H1 (cell line): ENCODE data around the gene ZNF148. TPM values are rescaled to one million over a fixed set of nuclear protein-coding genes. Genes with fewer than 3 reads are reported as not detected.

ENCODE experiments used
- CTCF ChIA-PET: fragments of 300-600 bp; sonication (Branson Sonifier 250); formaldehyde crosslinking; loops from one replicate; lab custom pipeline; 2021; ENCODE audit not compliant: partially characterized antibody; lab: Charles Lee
- POLR2A ChIA-PET: fragments of 300-600 bp; sonication (Branson Sonifier 250); formaldehyde crosslinking; loops from one replicate; lab custom pipeline; 2021; ENCODE audit warnings: inconsistent platforms; ENCODE audit not compliant: partially characterized antibody; lab: Charles Lee
- DNase-seq, 2 experiments: peaks; one replicate each; pipeline versions ENCODE4 v3.0.0 to v3.0.0-alpha.2; 2010 to 2022; ENCODE audit warnings: low spot score in 2 of 2, low read depth in 1 of 2, mixed read lengths in 1 of 2
- FAIRE-seq: peaks from 2 replicates; lab custom pipeline; 2011; peaks lifted over from hg19 to GRCh38; lab: Jason Lieb, UNC
- H2AFZ ChIP-seq: 2 replicates; pipeline ENCODE4 v1.8.1; 2012; ENCODE audit warnings: low read length, inconsistent platforms
- H2AK5ac ChIP-seq: 2 replicates; pipeline ENCODE4 v1.6.1; 2013; ENCODE audit warnings: low read depth, low read length
- H2BK120ac ChIP-seq: replicated peaks from 2 replicates; pipeline ENCODE3; 2013; ENCODE audit warnings: low read depth, low read length, inconsistent platforms
- H2BK12ac ChIP-seq: 2 replicates; pipeline ENCODE4 v1.6.1; 2013; ENCODE audit warnings: low read depth, low read length
- H2BK15ac ChIP-seq: 2 replicates; pipeline ENCODE4 v1.6.1; 2013; ENCODE audit warnings: low read length
- H2BK20ac ChIP-seq: 2 replicates; pipeline ENCODE4 v1.6.1; 2013; ENCODE audit warnings: low read length
- H2BK5ac ChIP-seq: 2 replicates; pipeline ENCODE4 v1.6.1; 2013; ENCODE audit warnings: low read depth, low read length
- H3K14ac ChIP-seq: 2 replicates; pipeline ENCODE4 v1.6.1; 2013; ENCODE audit warnings: inconsistent platforms; ENCODE audit not compliant: insufficient read length
- H3K18ac ChIP-seq: 2 replicates; pipeline ENCODE4 v1.6.1; 2013; ENCODE audit warnings: low read length; ENCODE audit errors: extremely low read depth
- H3K23ac ChIP-seq: 2 replicates; pipeline ENCODE4 v1.6.1; 2013; ENCODE audit warnings: inconsistent platforms; ENCODE audit not compliant: insufficient read length
- H3K23me2 ChIP-seq: 2 replicates; pipeline ENCODE4 v1.6.1; 2013; ENCODE audit warnings: low read depth, low read length
- H3K27ac ChIP-seq: 2 replicates; pipeline ENCODE4 v1.6.1; 2011; ENCODE audit warnings: low read depth, low read length, inconsistent platforms
- H3K27me3 ChIP-seq, 4 experiments: replicated peaks in 1 of 4; 1 replicate in 1 of 4; 2 replicates in 3 of 4; pipeline versions ENCODE4 v1.6.1 to v1.8.1; 2011 to 2013; ENCODE audit warnings: low read length in 3 of 4, mild to moderate bottlenecking in 3 of 4, inconsistent platforms in 2 of 4, mixed read lengths in 2 of 4, moderate library complexity in 1 of 4; ENCODE audit not compliant: control insufficient read depth in 3 of 4, insufficient read depth in 3 of 4; ENCODE audit errors: extremely low read depth in 1 of 4
- H3K36me3 ChIP-seq, 4 experiments: 2 replicates each; pipeline versions ENCODE4 v1.6.1 to v1.8.1; 2011 to 2013; ENCODE audit warnings: mild to moderate bottlenecking in 4 of 4, low read length in 3 of 4, moderate library complexity in 2 of 4, control low read depth in 1 of 4, inconsistent platforms in 1 of 4; ENCODE audit not compliant: insufficient read depth in 4 of 4, control insufficient read depth in 2 of 4
- H3K4ac ChIP-seq: replicated peaks from 2 replicates; pipeline ENCODE3; 2013; ENCODE audit warnings: low read length, low read depth, mixed read lengths, inconsistent platforms; ENCODE audit not compliant: insufficient read length
- H3K4me1 ChIP-seq, 4 experiments: replicated peaks in 1 of 4; 1 replicate in 1 of 4; 2 replicates in 3 of 4; pipeline versions ENCODE4 v1.6.1 to v1.8.1; 2011 to 2013; ENCODE audit warnings: low read length in 3 of 4, inconsistent platforms in 2 of 4, mixed read lengths in 1 of 4; ENCODE audit not compliant: insufficient read depth in 4 of 4, control insufficient read depth in 3 of 4
- H3K4me2 ChIP-seq, 2 experiments: 2 replicates each; pipeline versions ENCODE4 v1.6.1 to v1.8.1; 2011 to 2013; ENCODE audit warnings: low read depth in 2 of 2, low read length in 2 of 2, control low read depth in 1 of 2, inconsistent platforms in 1 of 2, mild to moderate bottlenecking in 1 of 2; ENCODE audit not compliant: insufficient read depth in 1 of 2
- H3K4me3 ChIP-seq, 4 experiments: fragments of 200-600, 300-600 bp in 1 of 4; sonication (generic), shearing (Covaris generic), sonication (Bioruptor Twin) in 1 of 4; 2 replicates each; pipeline versions ENCODE4 v1.5.1 to v1.8.1; 2011 to 2016; ENCODE audit warnings: low read length in 4 of 4, low read depth in 3 of 4, control low read depth in 2 of 4, inconsistent platforms in 2 of 4, mild to moderate bottlenecking in 2 of 4, mixed read lengths in 1 of 4, moderate library complexity in 1 of 4; ENCODE audit not compliant: insufficient read depth in 2 of 4; ENCODE audit errors: extremely low read depth in 1 of 4
- H3K56ac ChIP-seq: replicated peaks from 2 replicates; pipeline ENCODE3; 2013; ENCODE audit warnings: low read depth, mild to moderate bottlenecking, mixed read lengths, low read length, inconsistent platforms; ENCODE audit not compliant: insufficient read length
- H3K79me1 ChIP-seq: 2 replicates; pipeline ENCODE4 v1.6.1; 2013; ENCODE audit warnings: low read depth, low read length, control low read depth
- H3K79me2 ChIP-seq, 2 experiments: 2 replicates each; pipeline versions ENCODE4 v1.6.1 to v1.8.1; 2012 to 2013; ENCODE audit warnings: low read length in 2 of 2, mild to moderate bottlenecking in 2 of 2, inconsistent platforms in 1 of 2; ENCODE audit not compliant: insufficient read depth in 2 of 2, control insufficient read depth in 1 of 2
- H3K9ac ChIP-seq, 4 experiments: replicated peaks in 1 of 4; 1 replicate in 1 of 4; 2 replicates in 3 of 4; pipeline versions ENCODE4 v1.6.1 to v1.8.1; 2011 to 2013; ENCODE audit warnings: low read depth in 3 of 4, low read length in 3 of 4, control low read depth in 2 of 4, mild to moderate bottlenecking in 2 of 4, moderate library complexity in 2 of 4, inconsistent platforms in 1 of 4; ENCODE audit errors: extremely low read depth in 1 of 4
- H3K9me3 ChIP-seq, 2 experiments: 2 replicates each; pipeline versions ENCODE4 v1.6.1 to v1.8.1; 2012 to 2013; ENCODE audit warnings: mild to moderate bottlenecking in 2 of 2, moderate library complexity in 2 of 2, control low read depth in 1 of 2, inconsistent platforms in 1 of 2, low read depth in 1 of 2, low read length in 1 of 2, mixed read lengths in 1 of 2; ENCODE audit not compliant: insufficient read depth in 2 of 2
- H4K20me1 ChIP-seq, 2 experiments: replicated peaks in 1 of 2; 2 replicates each; pipeline versions ENCODE3 to v1.8.1; 2011 to 2013; ENCODE audit warnings: inconsistent platforms in 2 of 2, low read length in 2 of 2, mild to moderate bottlenecking in 1 of 2; ENCODE audit not compliant: insufficient read depth in 2 of 2, control insufficient read depth in 1 of 2
- H4K5ac ChIP-seq: 2 replicates; pipeline ENCODE4 v1.6.1; 2013; ENCODE audit warnings: low read length, low read depth, mixed read lengths, inconsistent platforms; ENCODE audit not compliant: insufficient read length
- H4K8ac ChIP-seq: 2 replicates; pipeline ENCODE4 v1.8.0; 2013; ENCODE audit warnings: mild to moderate bottlenecking, moderate library complexity, low read length, inconsistent platforms; ENCODE audit not compliant: insufficient read depth; ENCODE audit errors: extremely low read depth
- H4K91ac ChIP-seq: replicated peaks from 2 replicates; pipeline ENCODE3; 2013; ENCODE audit warnings: low read length, mixed read lengths, inconsistent platforms; ENCODE audit not compliant: insufficient read length
- BACH1 ChIP-seq: IDR thresholded peaks from 2 replicates; pipeline ENCODE4 v1.6.1; 2012; ENCODE audit warnings: low read length, improper control_type of control experiment
- CBX5 ChIP-seq: fragments of 300-800, 300-1000 bp; sonication (generic); IDR thresholded peaks from 2 replicates; pipeline ENCODE4 v1.7.1; 2016; ENCODE audit warnings: antibody characterized with exemption, low read length, low read depth
- CHD2 ChIP-seq: IDR thresholded peaks from 2 replicates; pipeline ENCODE4 v1.6.1; 2012; ENCODE audit warnings: low read length, improper control_type of control experiment
- CTBP2 ChIP-seq: IDR thresholded peaks from 2 replicates; pipeline ENCODE4 v1.7.0; 2011; ENCODE audit warnings: borderline replicate concordance, mild to moderate bottlenecking, moderate library complexity, mixed read lengths, low read length; ENCODE audit not compliant: insufficient read depth, insufficient read length
- FOSL1 ChIP-seq: IDR thresholded peaks from 2 replicates; pipeline ENCODE4 v1.6.1; 2011; ENCODE audit warnings: mild to moderate bottlenecking, low read depth, low read length, moderate library complexity; ENCODE audit not compliant: insufficient read depth
- JUND ChIP-seq: IDR thresholded peaks from 2 replicates; pipeline ENCODE4 v1.6.1; 2011; ENCODE audit warnings: mild to moderate bottlenecking, improper control_type of control experiment, low read length
- KDM5A ChIP-seq: fragments of 200-600 bp; IDR thresholded peaks from 2 replicates; pipeline ENCODE4 v1.7.1; 2012; ENCODE audit warnings: mild to moderate bottlenecking, low read length, inconsistent platforms, mixed read lengths
- NRF1 ChIP-seq: IDR thresholded peaks from 2 replicates; pipeline ENCODE4 v1.6.1; 2011; ENCODE audit warnings: mild to moderate bottlenecking, low read depth, low read length, improper control_type of control experiment
- POLR2A ChIP-seq, 2 experiments: IDR thresholded peaks; 1 replicate in 1 of 2; 2 replicates in 1 of 2; pipeline ENCODE4 v1.6.1; 2011; ENCODE audit warnings: low read depth in 2 of 2, low read length in 2 of 2, mild to moderate bottlenecking in 2 of 2; ENCODE audit errors: control extremely low read depth in 1 of 2
- RXRA ChIP-seq: IDR thresholded peaks from 2 replicates; pipeline ENCODE4 v1.6.1; 2011; ENCODE audit warnings: low read depth, mild to moderate bottlenecking, low read length, moderate library complexity; ENCODE audit not compliant: insufficient read depth
- SAP30 ChIP-seq: fragments of 300-600 bp; sonication (generic); IDR thresholded peaks from 2 replicates; pipeline ENCODE4 v1.7.1; 2012; ENCODE audit warnings: low read length, moderate library complexity, mild to moderate bottlenecking, inconsistent platforms; ENCODE audit not compliant: insufficient read depth, insufficient replicate concordance
- SP1 ChIP-seq: IDR thresholded peaks from 2 replicates; pipeline ENCODE4 v1.6.1; 2011; ENCODE audit warnings: low read depth, low read length
- TBP ChIP-seq: IDR thresholded peaks from 2 replicates; pipeline ENCODE4 v1.6.1; 2011; ENCODE audit warnings: low read depth, low read length, improper control_type of control experiment
- WGBS, 2 experiments: shearing (Covaris generic) in 1 of 2; methylation state at CpG; one replicate each; pipeline versions ENCODE4 v1.1.6 to v1.1.7; 2013 to 2015; ENCODE audit warnings: low lambda C conversion rate in 2 of 2, mixed read lengths in 2 of 2, inconsistent platforms in 1 of 2, low coverage in 1 of 2, missing lambda C conversion rate in 1 of 2; ENCODE audit not compliant: insufficient replicate concordance in 2 of 2, insufficient coverage in 1 of 2, insufficient read length in 1 of 2; ENCODE audit errors: extremely low coverage in 1 of 2, missing lambda C conversion rate in 1 of 2; 5-methylcytosine and 5-hydroxymethylcytosine counted together
- polyA plus RNA-seq, 7 experiments: library from polyadenylated mRNA; depleted of rRNA in 3 of 7; stranded (reverse) in 5 of 7; unstranded in 2 of 7; fragments of >200 nt in 5 of 7; fragments of 200-250 nt in 2 of 7; gene quantifications; 1 replicate in 5 of 7; 2 replicates in 1 of 7; 4 replicates in 1 of 7; pipeline versions ENCODE4 v1.2.1 to v1.2.3, GENCODE V29; 2011 to 2013; ENCODE audit warnings: missing spikeins in 2 of 7, mixed read lengths in 2 of 7
- total RNA-seq: library from RNA; stranded (reverse); fragmentation: NEBNext Ultra II Directional; extraction: Animal tissue kit (Norgen Biotek cat#: 25700); gene quantifications from 2 replicates; pipeline ENCODE4 v1.2.1, GENCODE V29; 2021
- TF ChIP-seq, protein P1 (sequence below): IDR thresholded peaks from 2 replicates; pipeline ENCODE4 v1.6.1; 2012; ENCODE audit warnings: inconsistent platforms

ZNF148 gene
- total and polyA plus RNA-seq, 2 of the 8 experiments (the other 6 are each of a cell fraction or from before 2014, with no cell fraction given) = 3.7 to 22.6 TPM

DNA sequence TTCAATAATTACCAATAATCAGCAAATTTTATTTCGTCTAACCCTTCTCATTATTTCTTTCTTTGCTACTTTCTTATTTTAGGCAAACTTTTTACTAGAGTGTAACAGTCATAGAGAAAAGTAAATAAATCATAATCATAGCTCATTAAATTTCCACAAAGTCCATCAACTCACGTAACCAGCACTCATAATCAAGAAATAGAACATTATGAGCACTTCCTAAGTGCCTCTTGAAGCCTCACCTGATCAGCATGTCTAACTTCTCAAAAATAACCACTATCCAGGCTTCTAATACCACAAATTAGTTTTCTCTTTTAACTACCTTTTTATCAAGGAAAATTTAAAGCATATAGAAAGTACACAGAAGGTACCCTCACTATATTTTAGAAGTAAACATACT, 124.2 kb downstream of the ZNF148 start:
- DNase-seq (no peak), FAIRE-seq (no peak)
- Histone ChIP-seq H3K4me3 (no peak overlapping the region), H4K20me1 (no peaks in the 10 kb centered on the region), H2BK20ac (no peak overlapping the region), H3K18ac (no peak overlapping the region), H2BK12ac (no peak overlapping the region), H3K36me3 (no peaks in the 10 kb centered on the region), H3K56ac (no peak overlapping the region), H3K27me3 (no peaks in the 10 kb centered on the region), H3K79me2 (no peaks in the 10 kb centered on the region), H2BK5ac (no peak overlapping the region), H3K79me1 (no peaks in the 10 kb centered on the region), H2BK120ac (no peak overlapping the region), H3K14ac (no peak overlapping the region), H3K9ac (no peak overlapping the region), H2AK5ac (no peak overlapping the region), H2AFZ (no peak overlapping the region), H3K4me2 (no peak overlapping the region), H4K8ac (no peak overlapping the region), H4K5ac (no peak overlapping the region), H3K4me1 (no peaks in the 10 kb centered on the region), H3K23me2 (no peaks in the 10 kb centered on the region; the same call in 1 of the 2 replicates), H3K9me3 (no peaks in the 10 kb centered on the region), H3K23ac (no peak overlapping the region), H4K91ac (no peak overlapping the region), H3K4ac (no peak overlapping the region), H3K27ac (no peak overlapping the region), H2BK15ac (no peak overlapping the region)
- ChIA-PET CTCF (interaction anchor here (0.8 to 1.4 kb wide), 2 partner anchors 10 to 11 kb away, joined by 3 read pairs; no protein-coding TSS in a partner anchor), POLR2A (no interaction called here)
- 94 to 100% methylated on average over 1 to 2 of the region's 2 CpGs for whole genome bisulfite sequencing, 2 experiments
- no peak for TF ChIP-seq KDM5A
- TF ChIP-seq POLR2A (IDR thresholded peaks at IDR 0.05; ENCODE audit: control extremely low read depth in 1 of 2, low read depth in 2 of 2, low read length in 2 of 2) = no peak
- TF ChIP-seq JUND = no peak
- TF ChIP-seq CHD2 = no peak
- TF ChIP-seq FOSL1 = no peak
- TF ChIP-seq CTBP2 = no peak
- TF ChIP-seq BACH1 = no peak
- no peak for TF ChIP-seq NRF1
- no peak for TF ChIP-seq SP1
- no peak for TF ChIP-seq SAP30
- no peak for TF ChIP-seq TBP
- TF ChIP-seq, protein P1, sequence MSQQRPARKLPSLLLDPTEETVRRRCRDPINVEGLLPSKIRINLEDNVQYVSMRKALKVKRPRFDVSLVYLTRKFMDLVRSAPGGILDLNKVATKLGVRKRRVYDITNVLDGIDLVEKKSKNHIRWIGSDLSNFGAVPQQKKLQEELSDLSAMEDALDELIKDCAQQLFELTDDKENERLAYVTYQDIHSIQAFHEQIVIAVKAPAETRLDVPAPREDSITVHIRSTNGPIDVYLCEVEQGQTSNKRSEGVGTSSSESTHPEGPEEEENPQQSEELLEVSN = no peak
- no peak for TF ChIP-seq RXRA
- no peak for TF ChIP-seq CBX5
